Neural cell (in vitro differentiated cells): ENCODE results near the gene TNS1.

Source experiments
- CTCF ChIP-seq: fragments of 450-650 bp; IDR thresholded peaks from 2 replicates; pipeline ENCODE4 v1.5.1; 2014; ENCODE audit warnings: antibody characterized with exemption, mild to moderate bottlenecking, moderate library complexity; ENCODE audit not compliant: poor library complexity, severe bottlenecking
- EP300 ChIP-seq: fragments of 450-650 bp; conservative IDR thresholded peaks from 2 replicates; pipeline ENCODE4 v1.6.1; 2014; ENCODE audit warnings: antibody characterized with exemption, mild to moderate bottlenecking, moderate library complexity; ENCODE audit not compliant: poor library complexity, severe bottlenecking
- EZH2 ChIP-seq: fragments of 200-600, 300-800 bp; shearing (Covaris generic), sonication (generic); IDR thresholded peaks from 2 replicates; pipeline ENCODE4 v1.6.1; 2014; ENCODE audit warnings: antibody characterized with exemption, low read length, borderline replicate concordance, mild to moderate bottlenecking; ENCODE audit not compliant: insufficient read depth, poor library complexity, severe bottlenecking
- MXI1 ChIP-seq: fragments of 450-650 bp; conservative IDR thresholded peaks from 2 replicates; pipeline ENCODE4 v1.6.1; 2014; ENCODE audit warnings: antibody characterized with exemption, mild to moderate bottlenecking; ENCODE audit not compliant: poor library complexity, severe bottlenecking
- POLR2AphosphoS5 ChIP-seq: IDR thresholded peaks from 2 replicates; pipeline ENCODE4 v1.6.1; 2012
- RAD21 ChIP-seq: fragments of 450-650 bp; conservative IDR thresholded peaks from 2 replicates; pipeline ENCODE4 v1.6.1; 2014; ENCODE audit warnings: antibody characterized with exemption, mild to moderate bottlenecking, moderate library complexity
- REST ChIP-seq: IDR thresholded peaks from 2 replicates; pipeline ENCODE4 v1.6.1; 2012; ENCODE audit warnings: borderline replicate concordance
- TAF1 ChIP-seq: IDR thresholded peaks from 2 replicates; pipeline ENCODE4 v1.6.1; 2012; ENCODE audit warnings: low read depth

GRCh38 chr2:217804791-217805667 is 197.8 kb downstream of the TNS1 start:
- TF ChIP-seq CTCF (no peak), POLR2AphosphoS5 (no peak), EZH2 (no peak), TAF1 (no peak), EP300 (no peak), MXI1 (no peak), REST (no peak), RAD21 (no peak)
